Endothelial cell of umbilical vein (primary cell): ENCODE measurements around the gene AGO4. TPM values are rescaled to one million over a fixed set of nuclear protein-coding genes. Genes with fewer than 3 reads are reported as not detected.

Experiments used
- BruUV-seq: library from RNA; stranded (reverse); fragments of 400-500 nt; replicated peaks from 2 replicates; lab custom pipeline; 2021; lab: Mats Ljungman, UMichigan
- CTCF ChIA-PET: fragments of 300-600, 350-600 bp; sonication (Branson Sonifier 250); formaldehyde crosslinking; loops from one replicate; lab custom pipeline; 2021; ENCODE audit warnings: antibody characterized with exemption, inconsistent platforms; lab: Charles Lee
- POLR2A ChIA-PET: fragments of 300-600, 350-600 bp; sonication (Branson Sonifier 250); formaldehyde crosslinking; loops from one replicate; lab custom pipeline; 2021; ENCODE audit warnings: antibody characterized with exemption, inconsistent platforms; lab: Charles Lee
- DNase-seq: peaks from one replicate; pipeline ENCODE4 v3.0.0-alpha.2; 2011; ENCODE audit warnings: low read depth, low spot score
- FAIRE-seq: peaks from 2 replicates; lab custom pipeline; 2011; peaks lifted over from hg19 to GRCh38; lab: Jason Lieb, UNC
- H2AFZ ChIP-seq: 2 replicates; pipeline ENCODE4 v1.6.0; 2012; ENCODE audit warnings: low read depth, low read length, control low read depth, inconsistent platforms
- H3K27ac ChIP-seq: 2 replicates; pipeline ENCODE4 v1.5.1; 2011; ENCODE audit warnings: low read depth, mild to moderate bottlenecking, control low read depth, low read length, moderate library complexity; ENCODE audit not compliant: insufficient read depth
- H3K27me3 ChIP-seq, 2 experiments: 2 replicates each; pipeline versions ENCODE4 v1.6.0 to v1.6.1; 2011; ENCODE audit warnings: low read length in 2 of 2, mixed read lengths in 1 of 2; ENCODE audit not compliant: control insufficient read depth in 2 of 2, insufficient read depth in 2 of 2
- H3K36me3 ChIP-seq, 2 experiments: 2 replicates in 1 of 2; 3 replicates in 1 of 2; pipeline ENCODE4 v1.5.1; 2011; ENCODE audit warnings: low read length in 2 of 2, mild to moderate bottlenecking in 1 of 2, moderate library complexity in 1 of 2; ENCODE audit not compliant: control insufficient read depth in 2 of 2, insufficient read depth in 2 of 2; ENCODE audit errors: extremely low read depth in 1 of 2
- H3K4me1 ChIP-seq: 3 replicates; pipeline ENCODE4 v1.5.1; 2011; ENCODE audit warnings: mild to moderate bottlenecking, low read length; ENCODE audit not compliant: control insufficient read depth, insufficient read depth; ENCODE audit errors: extremely low read depth
- H3K4me2 ChIP-seq: 2 replicates; pipeline ENCODE4 v1.6.1; 2011; ENCODE audit warnings: low read length, control low read depth, mixed read lengths; ENCODE audit not compliant: insufficient read depth
- H3K4me3 ChIP-seq, 3 experiments: fragments of 200-600 bp in 1 of 3; sonication (generic), shearing (Covaris generic) in 1 of 3; replicated peaks in 1 of 3; 2 replicates each; pipeline ENCODE4 v1.5.1; 2011 to 2016; ENCODE audit warnings: control low read depth in 3 of 3, low read length in 3 of 3, mild to moderate bottlenecking in 2 of 3, inconsistent platforms in 1 of 3, low read depth in 1 of 3, moderate library complexity in 1 of 3; ENCODE audit not compliant: insufficient read depth in 1 of 3
- H3K79me2 ChIP-seq: 2 replicates; pipeline ENCODE4 v1.6.0; 2012; ENCODE audit warnings: low read length, inconsistent platforms; ENCODE audit not compliant: control insufficient read depth, insufficient read depth
- H3K9ac ChIP-seq: replicated peaks from 2 replicates; pipeline ENCODE3; 2011; ENCODE audit warnings: low read length, control low read depth; ENCODE audit not compliant: insufficient read depth; ENCODE audit errors: extremely low read depth
- H3K9me1 ChIP-seq: replicated peaks from 3 replicates; pipeline ENCODE4 v1.6.0; 2011; ENCODE audit warnings: mild to moderate bottlenecking, low read length; ENCODE audit not compliant: control insufficient read depth, insufficient read depth; ENCODE audit errors: extremely low read depth
- H3K9me3 ChIP-seq: replicated peaks from 2 replicates; pipeline ENCODE4 v1.5.1; 2012; ENCODE audit warnings: low read length, inconsistent platforms; ENCODE audit not compliant: control insufficient read depth, insufficient read depth
- H4K20me1 ChIP-seq: replicated peaks from 2 replicates; pipeline ENCODE3; 2011; ENCODE audit warnings: mild to moderate bottlenecking, low read length; ENCODE audit not compliant: control insufficient read depth, insufficient read depth; ENCODE audit errors: extremely low read depth
- CTCF ChIP-seq, 2 donors: IDR thresholded peaks; 1 replicate in 1 of 2; 2 replicates in 1 of 2; pipeline ENCODE4 v1.5.1; 2011; ENCODE audit warnings: low read length in 2 of 2, mild to moderate bottlenecking in 2 of 2, moderate library complexity in 2 of 2, control low read depth in 1 of 2, inconsistent platforms in 1 of 2, low read depth in 1 of 2; ENCODE audit not compliant: insufficient read depth in 1 of 2; ENCODE audit errors: extremely low read depth in 1 of 2
- EZH2 ChIP-seq: IDR thresholded peaks from 2 replicates; pipeline ENCODE4 v1.6.1; 2012; ENCODE audit warnings: borderline replicate concordance, low read depth, mild to moderate bottlenecking, moderate library complexity, low read length, inconsistent platforms; ENCODE audit not compliant: severe bottlenecking
- FOS ChIP-seq: IDR thresholded peaks from 2 replicates; pipeline ENCODE4 v1.6.1; 2011; ENCODE audit warnings: mild to moderate bottlenecking, low read length, moderate library complexity, borderline replicate concordance; ENCODE audit not compliant: insufficient read depth
- GATA2 ChIP-seq: IDR thresholded peaks from 2 replicates; pipeline ENCODE4 v1.7.0; 2011; ENCODE audit warnings: low read depth, mild to moderate bottlenecking, moderate library complexity, mixed read lengths, low read length; ENCODE audit not compliant: insufficient read length, insufficient read depth
- JUN ChIP-seq: IDR thresholded peaks from 2 replicates; pipeline ENCODE4 v1.6.1; 2011; ENCODE audit warnings: borderline replicate concordance, low read depth; ENCODE audit not compliant: insufficient read length, insufficient read depth
- MAX ChIP-seq: IDR thresholded peaks from 2 replicates; pipeline ENCODE4 v1.6.1; 2011; ENCODE audit not compliant: insufficient read depth, insufficient read length
- MYC ChIP-seq: IDR thresholded peaks from one replicate; pipeline ENCODE4 v1.6.1; 2011; ENCODE audit warnings: mild to moderate bottlenecking, low read depth, low read length
- POLR2A ChIP-seq: IDR thresholded peaks from 2 replicates; pipeline ENCODE4 v1.6.1; 2012; ENCODE audit warnings: low read depth, mild to moderate bottlenecking, control low read depth, low read length
- POLR2AphosphoS5 ChIP-seq: IDR thresholded peaks from 2 replicates; pipeline ENCODE4 v1.6.1; 2012; ENCODE audit warnings: low read depth, mild to moderate bottlenecking, control low read depth, low read length, moderate library complexity; ENCODE audit not compliant: insufficient read depth
- dilution Hi-C: fragments of 300-500 bp; cut with MboI; formaldehyde crosslinking; loops from one replicate; pipeline ENCODE4 v1.15.0; 2019; ENCODE audit warnings: low sequenced_read_pairs; ENCODE audit not compliant: extremely low pct_ligation_motif_present
- intact Hi-C: fragments of 100-400 bp; cut with micrococcal nuclease; formaldehyde crosslinking; loops from one replicate; pipeline ENCODE4 v1.10.0; 2022
- polyA plus RNA-seq, 4 experiments: library from polyadenylated mRNA; depleted of rRNA in 3 of 4; stranded (reverse) in 3 of 4; unstranded in 1 of 4; fragments of >200 nt; gene quantifications; 2 replicates each; pipeline versions ENCODE4 v1.2.1 to v1.2.3, GENCODE V29; 2011 to 2012; ENCODE audit warnings: missing spikeins in 1 of 4
- total RNA-seq: library from RNA; stranded (reverse); gene quantifications from 2 replicates; pipeline ENCODE4 v1.2.3, GENCODE V29; 2021

The AGO4 gene
- total and polyA plus RNA-seq, 2 donors (not counting 3 experiments of a cell fraction or from before 2014, with no cell fraction given) = 11.1 to 19.8 TPM

- dilution Hi-C loops = no loop called here
- H3K4me1 ChIP-seq = peaks cover 17% of the 10 kb centered on the region
- no peaks in the 10 kb centered on the region for H3K9me3 ChIP-seq
- peaks cover 0 to 3% of the 10 kb centered on the region in 2 experiments for H3K36me3 ChIP-seq
- H3K4me3 ChIP-seq = peak overlapping the region; percentile 71 to 100 (median 88)
- H3K27ac ChIP-seq = no peak overlapping the region
- no peaks in the 10 kb centered on the region for H4K20me1 ChIP-seq
- ChIA-PET CTCF (interaction anchor here (0.6 to 1.7 kb wide), 18 partner anchors 9 to 334 kb away, joined by 3 to 12 read pairs (median 4); partner anchors contain the start of genes AGO3 and TEKT2), POLR2A (no interaction called here)
- H3K9me1 ChIP-seq = no peaks in the 10 kb centered on the region
- DNase-seq = peak; percentile 51
- H3K79me2 ChIP-seq = peaks cover 16% of the 10 kb centered on the region
- BruUV-seq = no TSS peak
- no peak for FAIRE-seq
- no peak for TF ChIP-seq JUN
- no peak for TF ChIP-seq GATA2
- TF ChIP-seq FOS = no peak
- no peak for TF ChIP-seq POLR2AphosphoS5
- no peak for TF ChIP-seq MYC
- TF ChIP-seq EZH2 = no peak
- TF ChIP-seq MAX = no peak
- no peak for TF ChIP-seq CTCF (IDR thresholded peaks at IDR 0.05; ENCODE audit: extremely low read depth in 1 of 2, insufficient read depth in 1 of 2, low read depth in 1 of 2, low read length in 2 of 2)
- TF ChIP-seq POLR2A = no peak
- peak overlapping the region; percentile 86 for H3K9ac ChIP-seq
- H2AFZ ChIP-seq = peak overlapping the region; percentile 67
- intact Hi-C loops = loop anchor here (1.0 kb wide), 2 partner anchors 47 to 205 kb away; partner anchors contain the start of gene ADPRS
- no peaks in the 10 kb centered on the region for H3K27me3 ChIP-seq
- peak overlapping the region; percentile 89 for H3K4me2 ChIP-seq
Measured at GRCh38 chr1:35883635-35884101, 75.9 kb downstream of the AGO4 start.
